ENCODE measurements around the gene RNF20.
"Not testable (repeated sequence)": the region's sequence is repeated elsewhere in the genome, so short reads cannot be mapped to it uniquely, and the experiment has no call there.

RNF20 gene

DNA sequence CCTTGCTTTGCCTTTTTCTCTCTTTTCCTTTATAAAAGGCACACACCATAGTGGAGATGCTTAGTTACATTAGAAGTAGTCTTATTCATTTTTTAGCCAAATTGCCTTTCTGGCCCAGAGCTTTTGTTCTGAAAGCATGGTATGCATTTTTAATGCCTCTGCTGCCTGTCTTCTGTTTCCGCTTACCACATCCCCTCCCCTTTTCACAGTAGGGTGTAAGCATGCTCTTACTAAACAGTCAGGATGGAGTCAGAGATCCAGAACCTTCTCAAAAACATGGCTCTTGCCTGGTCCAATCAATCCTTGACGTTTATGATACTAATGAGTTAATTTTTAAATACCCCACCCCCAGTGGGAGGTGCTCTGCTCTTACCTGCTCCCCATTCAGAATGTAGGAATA, 38.7 kb downstream of the RNF20 start:
- Histone ChIP-seq H3K4me2 (ENCODE audit: low read length) (no peak overlapping the region), H3K9me3 (replicated peaks; ENCODE audit: low read length) (no peaks in the 10 kb centered on the region), H3K9ac (ENCODE audit: low read depth, low read length) (no peak overlapping the region), H3K27me3 (ENCODE audit: control insufficient read depth, insufficient read depth, low read length) (no peaks in the 10 kb centered on the region), H3K4me1 (ENCODE audit: control insufficient read depth, insufficient read depth, low read length) (no peaks in the 10 kb centered on the region), H3K4me3 (ENCODE audit: low read length) (no peak overlapping the region), H3K36me3 (ENCODE audit: insufficient read depth, low read length) (no peaks in the 10 kb centered on the region)

DNA sequence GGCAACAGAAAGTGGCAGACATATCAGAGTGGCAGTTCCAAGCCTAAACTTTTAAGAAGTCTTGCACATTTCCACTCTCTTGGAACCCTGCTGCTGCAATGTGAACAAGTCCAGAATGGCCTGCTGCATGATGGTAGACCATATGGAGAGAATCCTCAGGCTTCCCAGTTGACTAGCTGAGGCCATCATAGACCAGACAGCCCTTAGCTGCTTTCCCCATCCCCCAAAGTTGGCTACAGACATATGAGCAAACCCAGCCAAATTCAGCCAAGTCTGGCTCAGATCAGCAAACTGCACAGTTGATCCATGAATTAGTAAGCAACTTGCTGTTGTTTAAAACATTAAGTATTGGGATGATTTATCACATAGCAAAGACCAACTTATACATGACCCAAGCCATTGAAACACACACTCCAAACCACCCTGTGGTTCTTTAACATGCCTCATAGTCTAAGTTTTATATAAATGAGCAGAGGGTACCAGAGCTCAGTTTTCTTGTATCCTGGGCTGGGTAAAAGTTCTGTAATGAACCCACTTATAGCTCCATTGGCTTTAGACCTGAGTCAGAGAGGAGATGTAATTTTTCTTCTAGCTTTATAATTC, 41.2 kb downstream of the RNF20 start:
- H3K4me3 ChIP-seq (ENCODE audit: low read length), result no peak overlapping the region
- no peak overlapping the region for H3K9ac ChIP-seq (ENCODE audit: low read depth, low read length)
- H3K9me3 ChIP-seq (replicated peaks; ENCODE audit: low read length), result no peaks in the 10 kb centered on the region
- H3K4me1 ChIP-seq (ENCODE audit: control insufficient read depth, insufficient read depth, low read length), result no peaks in the 10 kb centered on the region
- H3K36me3 ChIP-seq (ENCODE audit: insufficient read depth, low read length), result no peaks in the 10 kb centered on the region
- H3K27me3 ChIP-seq (ENCODE audit: control insufficient read depth, insufficient read depth, low read length), result no peaks in the 10 kb centered on the region
- H3K4me2 ChIP-seq (ENCODE audit: low read length), result no peak overlapping the region

DNA sequence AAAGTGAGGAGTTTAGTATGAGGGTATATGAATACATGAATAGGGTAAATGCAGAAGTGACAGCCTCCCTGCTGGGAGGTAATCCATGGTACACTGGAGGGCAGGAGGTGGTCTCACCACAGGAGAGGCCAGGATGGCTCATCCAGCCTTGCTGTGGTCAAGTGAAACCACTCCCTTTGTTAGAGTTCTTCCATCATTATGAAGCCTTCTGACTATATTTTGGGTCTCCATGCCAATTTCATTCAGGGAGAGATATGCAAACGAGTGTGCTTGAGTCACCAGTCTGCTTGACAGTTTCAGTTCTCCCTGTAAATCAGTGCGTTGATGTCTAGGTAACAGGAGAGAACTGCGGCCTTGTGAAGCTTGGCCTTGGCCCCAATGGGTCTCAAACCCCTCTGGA, 44.7 kb downstream of the RNF20 start:
- Histone ChIP-seq H3K4me2 (ENCODE audit: low read length) (no peak overlapping the region), H3K36me3 (ENCODE audit: insufficient read depth, low read length) (no peaks in the 10 kb centered on the region), H3K9me3 (replicated peaks; ENCODE audit: low read length) (no peaks in the 10 kb centered on the region), H3K4me1 (ENCODE audit: control insufficient read depth, insufficient read depth, low read length) (peaks cover 11% of the 10 kb centered on the region), H3K27me3 (ENCODE audit: control insufficient read depth, insufficient read depth, low read length) (no peaks in the 10 kb centered on the region), H3K4me3 (ENCODE audit: low read length) (no peak overlapping the region), H3K9ac (ENCODE audit: low read depth, low read length) (no peak overlapping the region)

DNA sequence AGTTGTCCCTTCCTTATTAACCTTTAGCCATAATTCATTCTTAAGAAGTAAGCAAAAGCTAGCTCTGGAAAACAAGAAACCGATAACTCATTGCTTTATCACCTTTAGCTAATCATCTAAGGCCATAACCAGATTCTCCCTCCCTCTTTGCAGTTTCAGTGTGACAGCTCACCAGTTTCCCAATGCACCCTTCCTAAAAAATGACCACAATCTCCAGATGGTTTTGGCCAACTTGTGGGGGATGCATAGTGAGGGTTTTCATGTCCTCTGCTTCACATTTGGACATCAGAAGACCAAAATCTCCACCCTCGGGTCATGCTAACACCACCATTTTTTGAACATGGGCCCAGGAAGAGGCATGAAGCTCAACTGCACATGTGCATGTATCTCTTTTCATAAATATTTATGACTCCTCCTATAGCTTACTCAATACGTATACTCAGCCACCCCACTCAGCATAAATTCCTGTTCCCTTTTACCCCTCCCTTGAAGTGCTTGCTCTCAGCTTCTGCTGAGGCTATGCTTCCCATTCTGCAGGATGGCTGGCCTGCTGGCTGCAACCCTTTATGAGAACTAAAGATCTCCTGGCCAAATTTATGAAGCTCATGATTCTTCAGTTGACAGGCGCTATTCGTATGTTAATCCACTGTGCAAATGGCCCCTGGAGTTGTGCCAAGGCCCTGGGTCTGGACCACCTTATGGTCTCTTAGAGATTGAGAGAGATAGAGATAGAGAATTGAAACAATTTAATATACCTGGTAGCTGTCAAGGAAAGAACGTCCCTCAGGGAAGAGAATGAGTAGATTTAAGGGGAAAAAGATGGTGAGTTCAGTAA, 46.3 kb downstream of the RNF20 start:
- H3K9ac ChIP-seq (ENCODE audit: low read depth, low read length), result no peak overlapping the region
- peaks cover 11% of the 10 kb centered on the region for H3K4me1 ChIP-seq (ENCODE audit: control insufficient read depth, insufficient read depth, low read length)
- no peaks in the 10 kb centered on the region for H3K27me3 ChIP-seq (ENCODE audit: control insufficient read depth, insufficient read depth, low read length)
- H3K36me3 ChIP-seq (ENCODE audit: insufficient read depth, low read length), result no peaks in the 10 kb centered on the region
- no peaks in the 10 kb centered on the region for H3K9me3 ChIP-seq (replicated peaks; ENCODE audit: low read length)
- no peak overlapping the region for H3K4me3 ChIP-seq (ENCODE audit: low read length)
- no peak overlapping the region for H3K4me2 ChIP-seq (ENCODE audit: low read length)

DNA sequence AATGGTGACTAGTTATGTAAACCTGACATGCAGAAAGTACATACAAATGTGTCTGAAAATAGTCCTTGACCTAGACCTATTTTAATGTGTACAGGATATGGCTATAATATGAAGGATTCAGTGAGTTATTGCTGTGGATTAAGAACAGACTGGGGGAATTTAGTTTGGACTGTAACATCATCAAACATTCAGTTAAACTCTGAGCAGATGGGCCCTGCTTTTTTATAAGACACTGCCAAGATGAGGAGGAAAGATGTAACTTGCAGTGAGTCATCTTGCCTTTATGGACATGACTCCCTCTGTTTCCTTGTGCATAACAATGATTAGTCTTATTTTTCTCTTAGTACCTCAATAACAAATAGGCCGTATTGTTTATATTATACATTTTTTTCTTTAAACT, 48.9 kb downstream of the RNF20 start:
- Histone ChIP-seq H3K9ac (ENCODE audit: low read depth, low read length) (no peak overlapping the region), H3K4me1 (ENCODE audit: control insufficient read depth, insufficient read depth, low read length) (peaks cover 11% of the 10 kb centered on the region), H3K4me2 (ENCODE audit: low read length) (no peak overlapping the region), H3K27me3 (ENCODE audit: control insufficient read depth, insufficient read depth, low read length) (no peaks in the 10 kb centered on the region), H3K36me3 (ENCODE audit: insufficient read depth, low read length) (no peaks in the 10 kb centered on the region), H3K9me3 (replicated peaks; ENCODE audit: low read length) (no peaks in the 10 kb centered on the region), H3K4me3 (ENCODE audit: low read length) (no peak overlapping the region)

DNA sequence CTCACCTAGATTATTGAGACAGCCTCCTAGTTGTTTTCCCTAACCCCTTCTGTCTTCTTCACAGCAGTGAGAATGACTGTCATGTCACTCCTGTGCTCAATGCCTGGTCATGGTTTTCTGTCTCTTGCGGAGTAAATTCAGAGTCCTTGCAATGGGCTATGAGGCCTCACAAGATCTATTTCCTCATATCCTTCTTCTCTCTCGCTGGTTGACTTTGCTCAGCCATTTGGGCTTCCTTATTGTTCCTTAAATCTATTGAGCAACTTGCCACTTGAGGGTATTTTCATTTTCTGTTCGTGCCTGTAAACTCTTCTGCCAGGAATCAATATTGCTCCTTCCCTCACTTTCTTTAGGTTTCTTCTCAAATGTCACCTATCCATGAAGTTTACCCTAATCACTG, 52.1 kb downstream of the RNF20 start:
- Histone ChIP-seq H3K27me3 (ENCODE audit: control insufficient read depth, insufficient read depth, low read length) (no peaks in the 10 kb centered on the region), H3K9ac (ENCODE audit: low read depth, low read length) (no peak overlapping the region), H3K36me3 (ENCODE audit: insufficient read depth, low read length) (no peaks in the 10 kb centered on the region), H3K4me1 (ENCODE audit: control insufficient read depth, insufficient read depth, low read length) (peaks cover 16% of the 10 kb centered on the region), H3K9me3 (replicated peaks; ENCODE audit: low read length) (no peaks in the 10 kb centered on the region), H3K4me2 (ENCODE audit: low read length) (no peak overlapping the region), H3K4me3 (ENCODE audit: low read length) (no peak overlapping the region)

DNA sequence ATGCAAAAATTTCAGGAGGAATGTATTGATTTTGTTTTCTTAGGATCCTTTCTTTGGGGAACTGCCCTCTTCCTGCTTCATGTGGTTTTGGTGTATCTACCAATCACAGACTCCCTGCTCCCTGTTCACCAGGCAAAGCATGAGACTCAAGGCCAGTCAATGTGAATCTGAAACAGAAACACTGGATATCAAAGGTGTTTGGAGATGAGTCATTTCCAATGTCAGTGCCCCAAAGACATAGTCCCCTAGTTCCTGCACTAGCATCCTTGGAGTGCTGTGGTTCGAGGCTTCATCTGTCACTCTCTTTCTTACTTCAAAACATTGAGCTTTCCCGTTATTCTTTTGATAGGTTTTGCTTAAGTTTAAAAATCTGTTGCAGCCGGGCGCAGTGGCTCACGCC, 53.0 kb downstream of the RNF20 start:
- Histone ChIP-seq H3K9me3 (replicated peaks; ENCODE audit: low read length) (no peaks in the 10 kb centered on the region), H3K9ac (ENCODE audit: low read depth, low read length) (no peak overlapping the region), H3K27me3 (ENCODE audit: control insufficient read depth, insufficient read depth, low read length) (no peaks in the 10 kb centered on the region), H3K4me3 (ENCODE audit: low read length) (no peak overlapping the region), H3K4me1 (ENCODE audit: control insufficient read depth, insufficient read depth, low read length) (peaks cover 16% of the 10 kb centered on the region), H3K4me2 (ENCODE audit: low read length) (no peak overlapping the region), H3K36me3 (ENCODE audit: insufficient read depth, low read length) (no peaks in the 10 kb centered on the region)

DNA sequence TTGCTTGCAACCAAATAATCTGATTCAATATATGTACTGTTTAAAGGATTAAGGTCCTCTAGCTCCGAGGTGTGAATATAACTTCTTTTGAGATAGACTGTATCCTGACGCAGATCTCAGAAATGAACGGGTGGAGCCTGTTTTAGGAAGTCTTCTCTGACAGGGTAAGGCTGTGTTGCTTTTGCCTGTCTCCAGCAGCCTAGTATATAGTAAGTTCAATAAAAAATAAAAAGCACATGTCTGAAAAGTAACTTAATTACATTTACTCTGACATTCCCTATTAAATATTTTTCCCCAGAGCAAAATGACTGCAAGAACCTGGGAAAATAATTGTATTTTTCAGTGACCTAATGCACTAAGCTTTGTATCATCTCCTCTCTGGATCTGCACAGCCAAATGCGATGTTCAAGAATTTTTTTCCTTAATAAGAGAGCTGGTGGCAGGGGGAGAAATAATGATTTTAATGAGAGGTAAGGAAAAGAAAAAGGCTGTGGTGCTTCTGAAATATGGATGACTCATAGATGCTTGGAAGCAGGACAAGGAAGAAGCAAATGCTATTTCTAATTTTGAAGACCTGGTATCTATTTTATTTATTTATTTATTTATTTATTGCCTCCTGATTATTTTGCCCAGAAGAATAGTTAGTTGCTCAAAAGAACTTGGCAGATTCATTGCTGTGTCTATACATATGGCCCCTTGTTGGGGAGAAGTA, 53.8 kb downstream of the RNF20 start:
- Histone ChIP-seq H3K9me3 (replicated peaks; ENCODE audit: low read length) (no peaks in the 10 kb centered on the region), H3K4me2 (ENCODE audit: low read length) (no peak overlapping the region), H3K27me3 (ENCODE audit: control insufficient read depth, insufficient read depth, low read length) (no peaks in the 10 kb centered on the region), H3K4me1 (ENCODE audit: control insufficient read depth, insufficient read depth, low read length) (peaks cover 9% of the 10 kb centered on the region), H3K9ac (ENCODE audit: low read depth, low read length) (no peak overlapping the region), H3K36me3 (ENCODE audit: insufficient read depth, low read length) (no peaks in the 10 kb centered on the region), H3K4me3 (ENCODE audit: low read length) (no peak overlapping the region)

DNA sequence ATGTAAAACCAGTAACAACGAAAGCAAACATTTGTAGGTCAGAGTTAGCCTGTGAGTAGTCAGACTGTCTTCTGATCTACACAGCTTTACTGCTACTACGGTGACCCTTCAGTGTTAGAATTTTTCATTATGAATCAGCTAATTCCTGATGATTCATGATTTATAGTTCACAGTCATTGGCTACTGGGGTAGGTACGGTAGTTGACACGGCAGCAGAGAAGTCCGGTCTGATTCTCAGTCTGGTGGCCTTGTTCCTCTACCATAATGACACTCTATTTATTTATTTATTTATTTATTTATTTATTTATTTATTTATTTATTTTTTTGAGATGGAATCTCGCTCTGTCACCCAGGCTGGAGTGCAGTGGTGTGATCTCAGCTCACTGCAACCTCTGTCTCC, 56.4 kb downstream of the RNF20 start:
- not testable (repeated sequence) for H3K9me3 ChIP-seq (replicated peaks; ENCODE audit: low read length); H3K9ac ChIP-seq (ENCODE audit: low read depth, low read length); H3K4me2 ChIP-seq (ENCODE audit: low read length); H3K4me3 ChIP-seq (ENCODE audit: low read length); H3K27me3 ChIP-seq (ENCODE audit: control insufficient read depth, insufficient read depth, low read length); H3K4me1 ChIP-seq (ENCODE audit: control insufficient read depth, insufficient read depth, low read length); H3K36me3 ChIP-seq (ENCODE audit: insufficient read depth, low read length)

DNA sequence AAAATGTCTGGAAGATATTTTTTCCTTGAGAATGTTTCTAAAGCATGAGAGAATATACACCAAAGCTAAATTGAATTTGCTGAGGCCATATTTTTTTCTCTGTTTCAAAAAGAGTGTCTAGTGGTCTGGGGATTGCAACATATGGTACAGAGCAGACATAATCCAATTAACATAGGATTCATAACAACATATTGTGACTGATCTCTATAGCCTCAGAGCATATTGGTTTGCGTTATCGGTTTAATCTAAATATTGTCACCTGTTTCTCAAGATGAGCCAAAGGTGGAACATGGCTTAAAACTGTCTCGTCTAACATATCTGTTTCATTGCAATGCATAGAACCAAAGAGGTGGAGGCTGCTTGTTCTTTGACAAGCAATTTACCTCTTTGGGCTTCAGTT, 57.2 kb downstream of the RNF20 start:
- Histone ChIP-seq H3K9ac (ENCODE audit: low read depth, low read length) (no peak overlapping the region), H3K4me3 (ENCODE audit: low read length) (no peak overlapping the region), H3K4me1 (ENCODE audit: control insufficient read depth, insufficient read depth, low read length) (peaks cover 5% of the 10 kb centered on the region)

DNA sequence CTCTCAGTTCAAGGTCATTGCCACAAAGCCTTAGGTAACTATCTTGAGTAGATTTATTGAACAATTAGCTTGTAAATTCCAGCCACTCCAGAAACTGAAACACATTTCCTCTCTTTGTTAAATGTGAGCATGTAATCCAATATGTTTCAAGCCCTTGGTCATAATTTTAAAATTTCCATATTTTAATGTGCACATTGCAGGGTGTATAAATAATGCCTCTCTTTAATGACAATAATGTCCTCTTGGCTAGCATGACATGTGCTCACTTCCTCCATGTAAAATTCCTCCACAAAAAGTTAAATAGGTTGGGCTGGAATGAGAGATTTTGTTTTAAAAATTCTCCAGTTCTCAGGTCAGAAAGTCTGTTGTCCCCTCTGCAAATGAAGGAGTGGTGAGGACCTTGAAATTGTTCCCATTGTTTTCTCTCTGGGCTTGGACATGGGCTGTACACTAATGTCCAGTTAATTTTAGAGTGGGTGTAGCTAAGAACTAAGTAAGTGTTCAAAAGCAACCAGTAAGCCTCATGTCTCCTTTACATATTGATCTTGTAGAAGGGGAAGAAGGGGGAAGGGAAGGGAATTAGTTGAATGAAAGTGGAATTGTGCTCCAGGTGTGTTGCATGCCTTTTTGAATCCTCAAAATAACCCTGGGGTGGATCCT, 58.3 kb downstream of the RNF20 start:
- Histone ChIP-seq H3K9me3 (replicated peaks; ENCODE audit: low read length) (no peaks in the 10 kb centered on the region), H3K27me3 (ENCODE audit: control insufficient read depth, insufficient read depth, low read length) (no peaks in the 10 kb centered on the region), H3K9ac (ENCODE audit: low read depth, low read length) (no peak overlapping the region), H3K36me3 (ENCODE audit: insufficient read depth, low read length) (no peaks in the 10 kb centered on the region), H3K4me1 (ENCODE audit: control insufficient read depth, insufficient read depth, low read length) (peaks cover 5% of the 10 kb centered on the region), H3K4me3 (ENCODE audit: low read length) (no peak overlapping the region), H3K4me2 (ENCODE audit: low read length) (no peak overlapping the region)

More for the DNA sequence above, 57.2 kb downstream of the RNF20 start:
- Histone ChIP-seq H3K4me2 (ENCODE audit: low read length) (no peak overlapping the region), H3K9me3 (replicated peaks; ENCODE audit: low read length) (no peaks in the 10 kb centered on the region), H3K36me3 (ENCODE audit: insufficient read depth, low read length) (no peaks in the 10 kb centered on the region), H3K27me3 (ENCODE audit: control insufficient read depth, insufficient read depth, low read length) (no peaks in the 10 kb centered on the region)
